GM23338 (cell line): ENCODE results near the gene MEI4.

ENCODE experiments used
- CTCF ChIP-seq, 2 experiments: fragments of 200-600 bp in 1 of 2; sonication (generic) in 1 of 2; conservative IDR thresholded peaks; 2 replicates each; pipeline versions ENCODE4 v1.5.1 to v1.6.1; 2016 to 2017; ENCODE audit warnings: antibody characterized with exemption in 2 of 2, low read depth in 2 of 2, mild to moderate bottlenecking in 2 of 2, moderate library complexity in 1 of 2
- ETS1 ChIP-seq: IDR thresholded peaks from 2 replicates; pipeline ENCODE4 v1.6.1; 2016; ENCODE audit warnings: antibody characterized with exemption
- EZH2 ChIP-seq: fragments of 200-600 bp; sonication (generic); IDR thresholded peaks from one replicate; pipeline ENCODE4 v1.8.0; 2017; ENCODE audit warnings: antibody characterized with exemption, mild to moderate bottlenecking, low read depth; ENCODE audit not compliant: unreplicated experiment
- EZH2phosphoT487 ChIP-seq: fragments of 200-600 bp; sonication (generic); IDR thresholded peaks from one replicate; pipeline ENCODE4 v1.8.1; 2018; ENCODE audit warnings: antibody characterized with exemption; ENCODE audit not compliant: unreplicated experiment
- JUNB ChIP-seq: IDR thresholded peaks from one replicate; pipeline ENCODE4 v1.6.1; 2016; ENCODE audit warnings: antibody characterized with exemption; ENCODE audit not compliant: unreplicated experiment
- POLR2AphosphoS5 ChIP-seq: IDR thresholded peaks from 2 replicates; pipeline ENCODE4 v1.6.1; 2016; ENCODE audit warnings: antibody characterized with exemption, low read depth
- REST ChIP-seq: IDR thresholded peaks from one replicate; pipeline ENCODE4 v1.6.1; 2018; ENCODE audit warnings: antibody characterized with exemption; ENCODE audit not compliant: unreplicated experiment
- ZNF462 ChIP-seq: fragments of 250-450 bp; sonication (Bioruptor Pico); IDR thresholded peaks from 2 replicates; pipeline ENCODE4 v1.5.0; 2020; ENCODE audit warnings: mild to moderate bottlenecking, moderate library complexity

GRCh38 chr6:77906070-77906469, 253.2 kb downstream of the MEI4 start:
- TF ChIP-seq CTCF (conservative IDR thresholded peaks at IDR 0.05; ENCODE audit: low read depth in 2 of 2) (no peak), POLR2AphosphoS5 (no peak), EZH2 (no peak), ETS1 (no peak), REST (no peak), ZNF462 (CRISPR knock-in tag) (no peak), JUNB (no peak), EZH2phosphoT487 (no peak)
